ENCODE measurements around the gene SALL3. TPM values are rescaled to one million over a fixed set of nuclear protein-coding genes. Genes with fewer than 3 reads are reported as not detected.

The SALL3 gene
- total and polyA plus RNA-seq, 2 donors (not counting 3 experiments of a cell fraction or from before 2014, with no cell fraction given), result not detected

DNA sequence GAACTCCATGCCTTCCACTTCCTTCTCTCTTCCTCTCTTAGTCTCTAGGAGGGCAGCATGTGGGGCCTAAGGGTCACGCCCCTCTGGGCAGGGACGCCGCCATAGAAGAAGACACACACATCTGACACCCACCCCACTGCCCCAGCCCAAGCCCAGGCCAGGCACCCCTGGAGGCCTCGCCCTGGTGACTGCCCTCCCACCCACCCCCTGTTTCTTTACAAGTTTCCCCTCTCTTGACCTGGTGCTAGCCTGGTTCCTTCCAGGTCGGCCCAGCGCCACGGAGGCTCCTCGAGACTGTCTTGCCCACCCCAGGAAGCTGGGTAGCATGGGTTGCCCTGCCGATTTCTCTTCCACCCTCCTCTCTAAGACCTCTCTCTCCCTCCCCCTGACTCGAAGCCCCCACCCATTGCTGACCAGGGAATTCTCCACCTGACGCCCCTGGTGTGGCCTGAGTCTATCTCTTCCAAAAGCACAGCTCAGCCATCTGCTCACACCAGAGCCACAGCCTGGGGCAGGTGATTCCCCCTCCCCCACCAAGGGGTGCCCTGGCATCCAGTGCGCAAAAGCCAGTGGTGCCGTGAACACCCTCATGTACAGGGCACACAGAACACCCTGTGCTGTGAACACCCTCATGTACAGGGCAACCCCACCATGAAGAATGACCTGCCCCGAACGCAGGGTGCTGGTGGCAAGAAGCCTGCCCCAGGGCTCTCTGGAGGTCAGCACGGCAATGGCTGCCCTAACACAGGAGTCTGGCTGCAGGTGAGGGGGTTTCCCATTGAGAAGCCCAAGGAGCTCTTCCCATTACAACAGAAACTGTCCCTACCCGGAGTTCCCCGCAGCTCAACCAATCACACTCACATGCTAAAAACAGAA, 13.5 kb upstream of the SALL3 start:
- no peaks in the 10 kb centered on the region for H3K9me1 ChIP-seq (replicated peaks; ENCODE audit: control insufficient read depth, extremely low read depth, insufficient read depth, low read length)
- TF ChIP-seq EZH2 (IDR thresholded peaks at IDR 0.05; ENCODE audit: borderline replicate concordance, low read depth, low read length, severe bottlenecking) (no peak), GATA2 (IDR thresholded peaks at IDR 0.05; ENCODE audit: insufficient read depth, insufficient read length, low read depth, low read length) (no peak), MYC (IDR thresholded peaks at IDR 0.05; ENCODE audit: low read depth, low read length) (no peak), POLR2A (IDR thresholded peaks at IDR 0.05; ENCODE audit: low read depth, low read length) (no peak), POLR2AphosphoS5 (IDR thresholded peaks at IDR 0.05; ENCODE audit: insufficient read depth, low read depth, low read length) (no peak), JUN (IDR thresholded peaks at IDR 0.05; ENCODE audit: borderline replicate concordance, insufficient read depth, insufficient read length, low read depth) (no peak), FOS (IDR thresholded peaks at IDR 0.05; ENCODE audit: borderline replicate concordance, insufficient read depth, low read length) (no peak)
- TF ChIP-seq, protein P1, sequence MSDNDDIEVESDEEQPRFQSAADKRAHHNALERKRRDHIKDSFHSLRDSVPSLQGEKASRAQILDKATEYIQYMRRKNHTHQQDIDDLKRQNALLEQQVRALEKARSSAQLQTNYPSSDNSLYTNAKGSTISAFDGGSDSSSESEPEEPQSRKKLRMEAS (IDR thresholded peaks at IDR 0.05; ENCODE audit: insufficient read depth, insufficient read length), result no peak
- TF ChIP-seq, protein P2, sequence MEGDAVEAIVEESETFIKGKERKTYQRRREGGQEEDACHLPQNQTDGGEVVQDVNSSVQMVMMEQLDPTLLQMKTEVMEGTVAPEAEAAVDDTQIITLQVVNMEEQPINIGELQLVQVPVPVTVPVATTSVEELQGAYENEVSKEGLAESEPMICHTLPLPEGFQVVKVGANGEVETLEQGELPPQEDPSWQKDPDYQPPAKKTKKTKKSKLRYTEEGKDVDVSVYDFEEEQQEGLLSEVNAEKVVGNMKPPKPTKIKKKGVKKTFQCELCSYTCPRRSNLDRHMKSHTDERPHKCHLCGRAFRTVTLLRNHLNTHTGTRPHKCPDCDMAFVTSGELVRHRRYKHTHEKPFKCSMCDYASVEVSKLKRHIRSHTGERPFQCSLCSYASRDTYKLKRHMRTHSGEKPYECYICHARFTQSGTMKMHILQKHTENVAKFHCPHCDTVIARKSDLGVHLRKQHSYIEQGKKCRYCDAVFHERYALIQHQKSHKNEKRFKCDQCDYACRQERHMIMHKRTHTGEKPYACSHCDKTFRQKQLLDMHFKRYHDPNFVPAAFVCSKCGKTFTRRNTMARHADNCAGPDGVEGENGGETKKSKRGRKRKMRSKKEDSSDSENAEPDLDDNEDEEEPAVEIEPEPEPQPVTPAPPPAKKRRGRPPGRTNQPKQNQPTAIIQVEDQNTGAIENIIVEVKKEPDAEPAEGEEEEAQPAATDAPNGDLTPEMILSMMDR (IDR thresholded peaks at IDR 0.05; ENCODE audit: extremely low read depth in 1 of 2, insufficient read depth in 1 of 2, low read depth in 1 of 2, low read length in 2 of 2), result no peak
- ChIA-PET POLR2A (no interaction called here), CTCF (no interaction called here)
- no peaks in the 10 kb centered on the region for H3K4me1 ChIP-seq (ENCODE audit: control insufficient read depth, extremely low read depth, insufficient read depth, low read length)
- dilution Hi-C loops (cut with MboI; ENCODE audit: extremely low pct_ligation_motif_present, low sequenced_read_pairs) (no loop called here), intact Hi-C loops (cut with micrococcal nuclease) (no loop called here)
- no peaks in the 10 kb centered on the region for H4K20me1 ChIP-seq (replicated peaks; ENCODE audit: control insufficient read depth, extremely low read depth, insufficient read depth, low read length)
- no peak overlapping the region for H3K27ac ChIP-seq (ENCODE audit: insufficient read depth, low read depth, low read length)
- H3K4me3 ChIP-seq (replicated peaks in 1 of 3; ENCODE audit: insufficient read depth in 1 of 3, low read depth in 1 of 3, low read length in 3 of 3), result no peak overlapping the region
- DNase-seq (ENCODE audit: low read depth, low spot score) (no peak), FAIRE-seq (no peak)
- H3K9me3 ChIP-seq (replicated peaks; ENCODE audit: control insufficient read depth, insufficient read depth, low read length), result peaks cover 2% of the 10 kb centered on the region
- no TSS peak for BruUV-seq (replicated peaks)
- H3K27me3 ChIP-seq (ENCODE audit: control insufficient read depth in 2 of 2, insufficient read depth in 2 of 2, low read length in 2 of 2), result no peaks in the 10 kb centered on the region
- H3K4me2 ChIP-seq (ENCODE audit: insufficient read depth, low read length), result no peak overlapping the region
- H3K79me2 ChIP-seq (ENCODE audit: control insufficient read depth, insufficient read depth, low read length), result no peaks in the 10 kb centered on the region
- no peak overlapping the region for H2AFZ ChIP-seq (ENCODE audit: low read depth, low read length)
- no peak overlapping the region for H3K9ac ChIP-seq (replicated peaks; ENCODE audit: extremely low read depth, insufficient read depth, low read length)
- H3K36me3 ChIP-seq (ENCODE audit: control insufficient read depth in 2 of 2, extremely low read depth in 1 of 2, insufficient read depth in 2 of 2, low read length in 2 of 2), result no peaks in the 10 kb centered on the region

All from endothelial cell of umbilical vein (primary cell).